EH (cell line): ENCODE measurements around the gene NKD2.

ENCODE experiments used
- DNase-seq: peaks from one replicate; pipeline ENCODE4 v3.0.0-alpha.2; 2015; ENCODE audit warnings: low read depth

The NKD2 gene

DNA sequence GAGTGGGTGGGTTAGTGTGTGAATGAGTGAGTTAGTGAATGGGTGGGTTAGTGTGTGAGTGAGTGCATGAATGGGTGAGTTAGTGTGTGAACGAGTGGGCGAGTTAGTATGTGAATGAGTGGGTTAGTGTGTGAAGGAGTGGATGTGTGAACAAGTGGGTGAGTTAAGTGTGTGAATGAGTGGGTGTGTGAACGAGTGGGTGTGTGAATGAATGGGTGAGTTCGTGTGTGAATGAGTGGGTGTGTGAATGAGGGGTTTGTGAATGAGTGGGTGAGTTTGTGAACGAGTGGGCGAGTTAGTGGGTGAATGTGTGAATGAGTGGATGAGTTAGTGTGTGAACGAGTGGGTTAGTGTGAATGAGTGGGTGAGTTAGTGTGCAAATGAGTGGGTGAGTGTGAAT, 34.0 kb downstream of the NKD2 start:
- DNase-seq: no peak

- DNase-seq: no peak
Measured at GRCh38 chr5:1043327-1043726, 34.7 kb downstream of the NKD2 start.

GRCh38 chr5:1044117-1044516, 35.5 kb downstream of the NKD2 start:
- DNase-seq: no peak

DNA sequence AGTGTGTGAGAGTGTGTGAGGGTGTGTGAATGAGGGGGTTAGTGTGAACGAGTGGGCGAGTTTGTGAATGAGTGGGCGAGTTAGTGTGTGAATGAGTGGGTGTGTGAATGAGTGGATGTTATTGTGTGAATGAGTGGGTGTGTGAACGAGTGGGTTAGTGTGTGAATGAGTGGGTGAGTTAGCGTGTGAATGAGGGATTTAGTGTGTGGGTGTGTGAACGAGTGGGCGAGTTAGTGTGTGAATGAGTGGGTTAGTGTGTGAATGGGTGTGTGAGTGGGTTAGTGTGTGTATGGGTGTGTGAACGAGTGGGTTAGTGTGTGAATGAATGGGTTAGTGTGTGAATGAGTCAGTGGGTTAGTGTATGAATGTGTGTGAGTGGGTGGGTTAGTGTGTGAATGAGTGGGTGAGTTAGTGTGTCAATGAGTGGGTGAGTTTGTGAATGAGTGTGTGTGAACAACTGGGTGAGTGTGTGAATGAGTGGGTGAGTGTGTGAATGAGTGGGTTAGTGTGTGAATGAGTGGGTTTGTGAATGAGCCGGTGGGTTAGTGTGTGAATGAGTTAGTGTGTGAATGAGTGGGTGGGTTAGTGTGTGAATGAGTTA, 37.5 kb downstream of the NKD2 start:
- no peak for DNase-seq

GRCh38 chr5:1047332-1047965, 38.8 kb downstream of the NKD2 start:
- DNase-seq: no peak

DNA sequence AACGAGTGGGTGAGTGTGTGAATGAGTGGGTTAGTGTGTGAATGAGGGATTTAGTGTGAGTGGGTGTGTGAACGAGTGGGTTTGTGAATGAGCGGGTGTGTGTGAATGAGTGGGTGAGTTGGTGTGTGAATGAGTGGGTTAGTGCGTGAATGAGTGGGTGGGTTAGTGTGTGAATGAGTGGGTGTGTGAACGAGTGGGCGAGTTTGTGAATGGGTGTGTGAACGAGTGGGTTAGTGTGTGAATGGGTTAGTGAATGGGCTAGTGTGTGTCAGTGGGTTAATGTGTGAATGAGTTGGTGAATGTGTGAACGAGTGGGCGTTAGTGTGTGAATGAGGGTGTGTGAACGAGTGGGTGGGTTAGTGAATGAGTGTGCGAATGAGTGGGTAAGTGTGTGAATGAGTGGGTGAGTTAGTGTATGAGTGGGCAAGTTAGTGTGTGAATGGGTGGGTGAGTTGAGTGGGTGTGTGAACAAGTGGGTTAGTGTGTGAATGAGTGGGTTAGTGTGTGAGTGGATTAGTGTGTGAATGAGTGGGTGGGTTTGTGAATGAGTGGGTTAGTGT, 39.6 kb downstream of the NKD2 start:
- no peak for DNase-seq

DNA sequence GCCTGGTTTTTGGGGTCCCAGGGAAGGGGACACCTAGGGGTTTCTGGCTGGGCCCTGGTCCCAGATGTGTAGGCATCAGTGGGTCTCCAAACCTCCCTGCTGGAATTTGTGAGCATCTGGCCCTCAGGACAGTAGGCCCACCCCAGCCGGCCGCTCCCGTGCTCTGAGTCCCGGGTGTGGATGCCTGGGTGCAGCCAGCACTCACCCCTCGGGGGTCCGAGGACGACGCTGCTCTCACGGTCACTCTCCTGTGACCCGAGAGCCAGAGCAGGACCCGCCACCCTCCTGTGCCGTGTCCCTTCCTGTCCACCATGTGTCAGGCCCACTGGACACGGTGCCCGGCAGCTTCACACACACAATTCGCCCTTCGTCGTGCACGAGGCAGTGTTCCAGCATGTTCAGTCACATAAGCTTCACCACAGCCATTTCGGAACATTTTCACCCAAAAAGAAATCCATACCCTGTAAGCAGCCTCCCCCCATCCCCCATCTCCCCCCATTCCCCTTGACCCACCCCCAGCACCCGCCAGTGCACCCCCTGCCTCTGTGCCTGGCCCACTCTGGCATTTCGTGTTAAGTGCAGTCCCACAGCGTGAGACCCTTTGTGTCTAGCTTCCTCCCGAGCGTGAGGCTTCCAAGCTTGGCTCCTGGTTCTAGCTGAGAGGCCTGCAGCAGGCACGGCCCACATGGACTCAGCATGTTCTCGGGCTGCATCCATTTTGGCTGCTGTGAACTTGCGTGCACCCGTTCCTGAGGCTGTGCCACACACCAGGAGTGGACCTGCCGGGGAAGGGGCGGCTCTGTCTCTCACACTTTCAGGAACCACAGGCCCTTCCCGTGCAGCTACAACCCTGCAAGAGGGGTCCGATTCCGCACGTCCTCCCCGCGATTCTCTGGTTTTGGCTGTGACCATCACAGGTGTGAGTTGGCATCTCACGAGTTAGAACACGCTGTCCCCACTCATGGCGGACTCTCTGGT, 40.5 kb downstream of the NKD2 start:
- DNase-seq: no peak

- DNase-seq: no peak
Measured at GRCh38 chr5:1050423-1051365, 42.1 kb downstream of the NKD2 start.

DNA sequence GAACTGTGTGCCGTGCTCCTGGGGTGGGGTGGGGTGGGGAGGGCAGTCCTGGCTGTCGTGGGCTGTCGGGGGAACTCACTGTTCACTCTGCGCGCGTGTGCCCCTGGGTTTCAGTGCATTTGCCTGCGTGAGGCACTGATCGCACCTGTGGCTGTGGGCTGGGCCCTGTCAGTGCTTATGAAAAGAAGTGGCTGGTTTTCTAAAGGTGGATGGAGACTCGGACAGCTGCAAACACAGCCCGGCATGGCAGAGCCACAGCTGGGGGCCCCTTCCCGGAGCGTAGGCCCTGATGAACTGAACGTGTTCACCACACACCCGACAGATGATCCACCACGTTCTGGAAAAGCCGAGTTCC, 42.7 kb downstream of the NKD2 start:
- no peak for DNase-seq

DNA sequence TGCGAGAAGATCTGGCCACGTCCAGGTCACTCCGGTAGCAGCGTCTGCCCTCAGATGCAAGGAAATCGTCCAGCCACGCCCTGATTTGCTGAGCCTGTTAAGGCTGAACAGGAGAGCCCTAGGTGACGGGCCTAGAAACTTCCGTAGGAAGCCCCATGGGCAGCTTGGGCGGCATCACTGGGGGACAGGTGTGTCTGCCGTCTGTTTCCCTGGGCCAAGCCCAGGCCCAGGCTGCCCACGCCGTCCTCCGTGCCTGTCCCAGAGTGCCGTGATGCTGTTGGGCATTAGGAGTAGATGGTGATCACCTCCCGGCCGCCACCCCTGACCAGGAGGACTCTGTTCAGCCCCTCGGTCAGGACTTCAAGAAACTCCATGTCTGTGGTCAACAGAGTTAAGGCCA, 43.5 kb downstream of the NKD2 start:
- DNase-seq: no peak

- DNase-seq: peak; percentile 7
Measured at GRCh38 chr5:1052641-1053390, 44.2 kb downstream of the NKD2 start.

DNA sequence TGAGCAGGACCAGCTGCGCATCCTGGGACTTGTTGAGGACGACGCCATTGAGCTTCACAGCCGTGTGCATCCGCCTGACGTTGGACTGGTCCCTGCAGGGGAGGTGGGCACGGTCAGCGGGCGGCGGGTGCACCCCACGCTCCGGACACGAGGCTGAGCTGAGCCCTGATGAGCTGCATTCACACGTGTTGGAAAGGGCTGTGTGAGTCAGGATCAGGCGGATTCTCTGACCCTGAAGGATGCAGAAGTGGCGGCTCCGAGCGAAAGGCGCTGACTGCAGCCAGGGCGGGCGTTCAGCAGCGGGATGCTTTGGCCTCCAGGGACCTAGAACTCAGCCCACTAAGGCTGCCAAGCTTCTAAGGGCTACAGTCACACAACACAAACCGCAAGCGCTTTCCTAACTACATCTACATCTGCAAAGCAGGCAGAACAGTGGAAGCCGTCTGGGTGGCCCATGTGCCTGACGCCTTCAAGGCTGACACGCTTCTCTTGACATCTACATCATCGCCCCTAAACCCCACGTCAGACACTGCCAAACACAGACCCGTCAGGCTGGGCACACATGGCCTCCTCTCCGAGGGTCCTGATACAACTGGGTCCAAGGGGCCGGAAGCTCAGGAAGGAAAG, 44.9 kb downstream of the NKD2 start:
- no peak for DNase-seq

GRCh38 chr5:1054018-1054798, 45.6 kb downstream of the NKD2 start:
- DNase-seq: no peak

- no peak for DNase-seq
Measured at GRCh38 chr5:1054799-1055775, 46.5 kb downstream of the NKD2 start.

- DNase-seq: no peak
Measured at GRCh38 chr5:1055896-1056610, 47.5 kb downstream of the NKD2 start.

DNA sequence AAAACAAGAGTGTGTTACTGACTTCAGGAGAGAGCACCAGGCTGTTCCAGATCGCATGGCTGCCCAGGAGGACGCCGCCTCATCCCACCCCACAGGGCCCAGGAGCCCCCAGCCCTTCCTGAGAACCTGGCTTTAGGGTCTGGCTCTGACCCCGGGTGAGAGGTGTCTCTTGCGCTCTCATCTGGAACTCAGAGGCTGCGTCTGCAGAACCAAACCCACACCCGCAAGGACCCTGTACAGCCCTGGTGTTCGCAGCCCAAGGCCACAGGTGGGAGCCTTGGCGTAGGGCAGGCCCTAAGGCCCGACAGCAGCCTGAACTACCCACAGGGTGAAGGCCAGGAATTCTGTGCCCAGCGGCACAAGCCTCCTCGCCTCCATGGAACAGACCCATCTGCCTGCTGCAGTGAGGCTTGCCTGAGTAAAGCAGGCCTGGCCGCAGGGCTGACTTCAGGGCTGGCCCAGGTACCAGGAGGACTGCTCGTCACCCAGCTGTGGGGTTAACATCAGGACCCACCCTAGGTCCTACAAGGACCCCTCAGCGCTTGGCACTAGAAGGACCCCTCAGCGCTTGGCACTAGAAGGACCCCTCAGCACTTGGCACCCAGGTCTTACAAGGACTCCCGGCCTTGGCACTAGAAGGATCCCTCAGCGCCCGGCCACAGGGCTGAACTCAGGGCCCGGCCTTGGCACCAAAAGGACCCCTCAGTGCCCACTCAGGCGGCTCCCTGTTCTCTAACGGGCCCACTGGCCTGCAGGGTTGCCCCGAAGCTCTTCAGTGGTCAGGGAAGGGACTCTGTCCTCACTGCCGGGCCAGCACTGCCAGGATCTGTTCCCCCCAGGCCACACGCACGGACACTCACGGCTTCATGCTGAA, 48.2 kb downstream of the NKD2 start:
- no peak for DNase-seq
